ENCODE results near the gene MTERF4. TPM values are rescaled to one million over a fixed set of nuclear protein-coding genes. Genes with fewer than 3 reads are reported as not detected.

MTERF4 gene
- total RNA-seq, 2 donors from 2014 or later: 38.1 to 40.5 TPM

DNA sequence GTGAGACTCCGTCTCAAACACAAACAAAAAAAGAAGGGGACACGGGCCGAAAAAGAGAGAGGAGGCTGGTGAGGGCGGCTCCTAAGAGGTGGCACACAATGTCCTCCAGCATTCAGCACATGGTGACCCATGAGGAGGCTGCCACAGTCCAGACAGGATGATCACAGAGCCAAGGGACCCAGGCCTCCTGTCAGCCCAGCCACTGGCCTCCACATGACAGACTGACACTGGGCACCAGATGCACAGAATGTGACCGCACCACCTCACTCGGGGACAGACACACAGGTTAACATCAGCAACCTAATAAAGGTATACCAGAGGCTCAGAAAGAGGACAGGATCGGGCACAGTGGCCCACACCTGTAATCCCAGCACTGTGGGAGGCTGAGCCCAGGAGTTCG is 26.2 kb upstream of the MTERF4 start:
- no peak for ATAC-seq
- Mint-ChIP-seq H3K27ac (peak overlapping the region; percentile 96 to 98), H3K36me3 (no peaks in the 10 kb centered on the region), H3K9me3 (no peaks in the 10 kb centered on the region), H3K27me3 (no peaks in the 10 kb centered on the region), H3K4me1 (ENCODE audit: low read depth in 2 of 2) (peaks cover 29 to 36% of the 10 kb centered on the region in 2 donors), H3K4me3 (peak overlapping the region; percentile 82)
- no peak for DNase-seq (ENCODE audit: low spot score)

DNA sequence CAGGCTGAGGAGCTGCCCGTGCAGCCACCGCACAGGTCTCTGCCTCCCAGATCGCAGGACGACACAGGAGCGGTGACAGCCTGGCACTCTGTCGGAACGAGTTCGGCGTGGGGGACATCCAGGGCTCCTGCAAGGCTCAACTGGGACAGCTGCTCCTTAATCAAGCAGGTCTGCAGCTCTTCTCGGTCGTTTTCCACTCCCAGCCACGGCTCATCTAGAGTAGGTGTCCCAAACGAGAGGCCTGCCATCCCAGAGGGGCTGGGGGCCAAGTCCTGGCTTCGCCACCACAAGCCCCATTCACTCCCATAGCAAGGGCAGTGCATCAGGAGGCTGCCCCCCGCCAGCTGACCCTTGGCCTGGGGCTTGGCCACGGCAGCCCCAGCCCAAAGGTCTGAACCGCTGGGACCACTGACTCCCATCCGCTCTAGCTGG is 24.7 kb upstream of the MTERF4 start:
- no peaks in the 10 kb centered on the region for H3K9me3 Mint-ChIP-seq
- H3K4me3 Mint-ChIP-seq: no peak overlapping the region
- peak overlapping the region in 1 of 2 donors; percentile 98 for H3K27ac Mint-ChIP-seq

DNA sequence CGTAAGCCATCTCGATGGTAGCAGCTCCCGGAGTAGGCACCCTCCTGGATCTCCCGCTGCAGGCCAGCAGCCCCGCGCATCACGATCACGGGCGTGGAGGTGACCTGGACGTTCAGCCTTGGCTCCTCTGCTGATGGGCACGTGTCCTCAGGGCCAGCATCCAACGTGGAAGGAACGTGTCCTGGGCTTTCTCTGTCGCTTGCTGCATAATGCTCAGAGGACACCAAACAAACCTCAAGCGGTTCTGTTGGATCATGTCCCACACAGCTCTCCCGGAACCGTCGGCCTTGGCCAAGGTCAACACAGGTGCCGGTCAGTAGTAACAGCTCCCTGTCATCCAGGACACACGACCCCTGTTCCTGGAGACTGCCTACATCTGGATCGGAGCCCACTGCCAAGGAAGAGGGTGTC is 24.1 kb upstream of the MTERF4 start:
- ATAC-seq: no peak
- no peaks in the 10 kb centered on the region for H3K9me3 Mint-ChIP-seq
- no peak overlapping the region for H3K27ac Mint-ChIP-seq
- peaks cover 6% of the 10 kb centered on the region for H3K36me3 Mint-ChIP-seq
- H3K4me3 Mint-ChIP-seq: no peak overlapping the region
- no peak for DNase-seq (ENCODE audit: low spot score)
- no peaks in the 10 kb centered on the region for H3K27me3 Mint-ChIP-seq
- H3K4me1 Mint-ChIP-seq (ENCODE audit: low read depth in 2 of 2): peaks cover 31 to 35% of the 10 kb centered on the region in 2 donors

More for the DNA sequence above, 24.7 kb upstream of the MTERF4 start:
- Mint-ChIP-seq H3K27me3 (no peaks in the 10 kb centered on the region), H3K36me3 (peaks cover under 1% of the 10 kb centered on the region), H3K4me1 (ENCODE audit: low read depth in 2 of 2) (peaks cover 29 to 31% of the 10 kb centered on the region in 2 donors)
- no peak for ATAC-seq
- no peak for DNase-seq (ENCODE audit: low spot score)

DNA sequence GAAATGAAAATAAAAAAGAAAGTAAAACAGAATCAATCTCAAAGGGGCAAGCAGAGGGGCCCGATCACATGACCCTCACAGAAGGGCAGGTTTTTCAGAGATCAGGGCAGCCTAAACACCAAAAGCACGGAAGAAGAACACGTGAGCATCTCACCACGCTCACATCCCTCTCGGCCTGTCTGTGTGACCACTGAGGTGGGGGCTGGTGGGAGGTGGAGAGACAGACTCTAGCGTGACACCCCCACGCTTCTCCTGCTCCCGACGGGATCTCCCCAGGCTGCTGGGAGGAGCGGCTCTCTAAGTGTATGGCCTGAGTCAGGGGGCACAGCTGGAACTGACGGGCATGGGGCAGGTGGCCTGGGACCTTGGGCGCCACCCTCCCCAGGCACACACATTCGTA is 23.5 kb upstream of the MTERF4 start:
- Mint-ChIP-seq H3K27ac (no peak overlapping the region), H3K9me3 (no peaks in the 10 kb centered on the region), H3K4me1 (ENCODE audit: low read depth in 2 of 2) (peaks cover 33 to 40% of the 10 kb centered on the region in 2 donors), H3K4me3 (no peak overlapping the region), H3K36me3 (peaks cover 12% of the 10 kb centered on the region), H3K27me3 (no peaks in the 10 kb centered on the region)
- DNase-seq (ENCODE audit: low spot score): no peak
- no peak for ATAC-seq

DNA sequence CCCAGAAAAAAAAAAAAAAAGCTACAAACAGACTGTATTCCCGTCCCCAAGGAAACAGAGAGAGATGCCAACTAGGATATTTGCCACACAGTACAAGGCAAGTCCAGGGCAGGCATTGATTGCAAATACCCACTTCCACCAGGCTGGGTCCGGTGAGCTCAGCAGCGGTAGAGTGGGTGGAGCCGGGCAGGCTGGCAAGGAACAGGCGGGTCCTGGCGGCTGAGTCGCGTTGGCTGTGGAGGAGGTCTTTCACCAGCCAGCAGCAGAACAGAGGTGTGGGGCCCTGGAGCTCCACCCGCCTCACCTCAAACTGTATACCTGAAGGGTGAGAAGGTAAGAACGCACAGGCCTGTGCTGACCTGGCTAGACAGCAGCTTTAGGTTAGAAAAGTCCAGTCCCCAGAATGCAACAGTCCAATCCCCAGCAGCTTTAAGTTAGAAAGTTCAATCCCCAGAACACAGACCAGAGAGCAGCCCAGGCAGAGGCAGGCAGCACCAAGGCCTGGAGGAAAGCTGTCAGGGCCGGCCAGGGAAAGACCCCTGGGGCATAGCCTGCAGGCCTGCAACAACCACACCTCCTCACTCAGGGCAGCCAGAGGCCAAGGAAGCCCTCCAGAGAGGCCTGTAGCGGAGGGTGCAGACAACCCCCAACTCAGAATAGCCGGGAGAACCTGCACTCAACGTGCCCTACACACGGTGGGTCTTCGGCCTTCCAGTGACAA is 21.9 kb upstream of the MTERF4 start:
- ATAC-seq: no peak
- Mint-ChIP-seq H3K27ac (peak overlapping the region in 1 of 2 donors; percentile 25), H3K4me1 (ENCODE audit: low read depth in 2 of 2) (peaks cover 22 to 26% of the 10 kb centered on the region in 2 donors), H3K9me3 (no peaks in the 10 kb centered on the region), H3K27me3 (no peaks in the 10 kb centered on the region), H3K4me3 (no peak overlapping the region), H3K36me3 (peaks cover 18% of the 10 kb centered on the region)
- no peak for DNase-seq (ENCODE audit: low spot score)

DNA sequence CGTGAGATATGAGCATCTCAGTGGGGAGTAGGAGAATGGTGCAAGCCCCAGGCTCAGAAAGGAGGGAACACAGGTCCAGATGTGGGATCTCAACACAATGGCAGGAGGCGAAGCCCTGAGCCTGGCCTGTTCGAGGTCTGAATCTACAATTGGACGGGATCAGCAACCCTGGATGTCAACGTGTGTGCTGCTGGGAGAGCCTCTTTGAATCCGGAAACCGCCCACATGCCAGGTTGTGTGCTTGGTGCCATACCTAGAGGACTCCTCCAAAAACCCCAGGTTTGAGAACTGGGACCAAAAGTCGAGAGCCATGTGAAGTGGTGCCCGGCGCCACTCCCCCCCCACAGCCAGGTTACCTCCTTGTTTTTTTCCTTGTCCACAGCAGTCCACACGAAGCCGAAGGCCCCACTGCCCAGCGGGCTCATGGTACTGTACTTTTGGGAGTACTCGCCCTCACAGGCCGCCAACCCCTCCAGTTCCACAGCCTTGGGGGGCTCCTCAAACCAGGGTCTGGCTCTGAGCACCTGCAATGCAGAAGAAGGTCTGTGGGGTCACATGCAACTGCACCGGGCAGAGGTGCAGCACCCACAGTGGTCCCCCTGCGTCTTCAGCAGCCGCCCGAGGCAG is 20.4 kb upstream of the MTERF4 start:
- DNase-seq (ENCODE audit: low spot score) (no peak), ATAC-seq (no peak)
- no peaks in the 10 kb centered on the region for H3K9me3 Mint-ChIP-seq
- H3K27ac Mint-ChIP-seq: no peak overlapping the region
- H3K27me3 Mint-ChIP-seq: no peaks in the 10 kb centered on the region
- H3K4me1 Mint-ChIP-seq (ENCODE audit: low read depth in 2 of 2): peaks cover 8 to 13% of the 10 kb centered on the region in 2 donors
- no peak overlapping the region for H3K4me3 Mint-ChIP-seq
- peaks cover 23% of the 10 kb centered on the region for H3K36me3 Mint-ChIP-seq

DNA sequence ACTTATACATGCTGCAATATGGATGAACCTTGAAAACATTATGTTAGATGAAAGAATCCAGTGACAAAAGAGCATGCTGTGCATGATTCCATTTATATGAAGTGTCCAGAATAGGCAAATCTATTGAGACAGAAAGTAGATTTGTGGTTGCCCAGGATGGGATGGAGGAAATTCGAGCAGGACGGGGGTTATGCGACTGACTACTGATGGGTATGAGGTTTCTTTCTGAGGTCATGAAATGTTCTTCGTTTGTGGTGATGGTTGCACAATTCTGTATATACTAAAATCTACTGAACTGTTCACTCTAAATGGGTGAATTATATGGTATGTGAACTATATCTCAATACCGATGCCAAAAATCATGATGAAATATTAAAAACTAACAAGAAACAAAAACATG is 18.9 kb upstream of the MTERF4 start:
- Mint-ChIP-seq H3K4me1 (ENCODE audit: low read depth in 2 of 2) (peaks cover 7 to 11% of the 10 kb centered on the region in 2 donors), H3K4me3 (peak overlapping the region; percentile 31), H3K36me3 (peaks cover 27% of the 10 kb centered on the region), H3K9me3 (no peaks in the 10 kb centered on the region), H3K27ac (peak overlapping the region; percentile 19 to 24), H3K27me3 (no peaks in the 10 kb centered on the region)
- DNase-seq (ENCODE audit: low spot score) (no peak), ATAC-seq (peak in 1 of 2 donors; percentile 69)

DNA sequence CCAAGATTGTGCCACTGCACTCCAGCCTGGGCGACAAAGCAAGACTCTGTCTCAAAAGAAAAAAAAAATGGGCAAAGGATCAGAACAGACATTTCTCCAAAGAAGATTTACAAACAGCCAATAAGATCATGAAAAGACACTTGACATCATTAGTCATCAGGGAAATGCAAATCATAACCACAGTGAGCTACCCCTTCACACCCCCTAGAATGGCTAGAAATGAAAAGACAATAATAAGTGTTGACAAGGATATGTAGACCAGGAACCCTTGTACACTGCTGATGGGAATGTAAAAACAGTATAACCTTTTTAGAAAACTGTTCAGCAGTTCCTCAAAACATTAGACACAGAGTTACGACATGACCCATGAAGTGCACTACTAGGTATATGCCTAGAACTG is 18.4 kb upstream of the MTERF4 start:
- DNase-seq (ENCODE audit: low spot score) (no peak), ATAC-seq (peak; percentile 64 to 68)
- H3K4me1 Mint-ChIP-seq (ENCODE audit: low read depth in 2 of 2): peaks cover 7 to 11% of the 10 kb centered on the region in 2 donors
- peak overlapping the region; percentile 31 for H3K4me3 Mint-ChIP-seq
- H3K9me3 Mint-ChIP-seq: no peaks in the 10 kb centered on the region
- H3K27me3 Mint-ChIP-seq: no peaks in the 10 kb centered on the region
- peaks cover 27% of the 10 kb centered on the region for H3K36me3 Mint-ChIP-seq
- H3K27ac Mint-ChIP-seq: peak overlapping the region in 1 of 2 donors; percentile 4

DNA sequence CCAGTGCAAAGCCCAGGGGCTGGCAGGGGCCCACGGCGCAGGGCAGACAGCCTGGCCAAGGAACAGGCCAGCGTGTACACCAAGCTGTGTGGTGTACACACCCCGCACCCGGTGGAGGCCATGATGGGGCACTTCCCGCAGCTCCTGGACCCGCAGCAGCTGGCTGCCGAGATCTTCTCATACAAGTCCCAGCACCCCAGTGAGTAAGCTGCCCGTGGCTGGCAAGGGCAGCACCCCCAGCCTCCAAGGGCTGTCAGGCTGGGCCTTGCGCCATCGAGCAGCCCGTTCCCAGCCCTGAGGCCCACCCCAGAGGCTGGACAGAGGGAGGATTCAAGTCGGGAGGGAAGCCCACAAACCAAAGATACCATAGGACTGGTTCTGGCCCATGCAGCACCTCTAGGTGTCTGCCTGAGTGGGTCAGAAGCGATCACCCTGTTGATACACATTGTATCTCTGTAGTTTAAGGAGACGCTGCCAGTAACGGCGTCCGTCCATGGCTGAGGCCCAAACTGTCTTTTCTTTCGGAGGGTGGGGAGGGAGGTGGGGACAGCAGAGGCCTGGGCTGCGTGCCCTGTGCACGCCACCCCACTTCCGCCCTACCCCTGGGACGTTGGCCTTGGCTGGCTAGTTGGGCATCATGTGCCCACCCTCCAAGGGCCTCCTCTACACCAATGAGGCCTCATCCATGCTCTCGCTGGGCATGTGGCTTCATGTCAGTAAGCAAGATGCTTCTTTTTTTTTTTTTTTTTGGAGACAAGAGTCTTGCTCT is 16.8 kb upstream of the MTERF4 start:
- ATAC-seq (no peak), DNase-seq (ENCODE audit: low spot score) (no peak)
- Mint-ChIP-seq H3K4me1 (ENCODE audit: low read depth in 2 of 2) (peaks cover 7 to 11% of the 10 kb centered on the region in 2 donors), H3K36me3 (peaks cover 33% of the 10 kb centered on the region), H3K27me3 (no peaks in the 10 kb centered on the region), H3K4me3 (no peak overlapping the region), H3K9me3 (no peaks in the 10 kb centered on the region), H3K27ac (no peak overlapping the region)

DNA sequence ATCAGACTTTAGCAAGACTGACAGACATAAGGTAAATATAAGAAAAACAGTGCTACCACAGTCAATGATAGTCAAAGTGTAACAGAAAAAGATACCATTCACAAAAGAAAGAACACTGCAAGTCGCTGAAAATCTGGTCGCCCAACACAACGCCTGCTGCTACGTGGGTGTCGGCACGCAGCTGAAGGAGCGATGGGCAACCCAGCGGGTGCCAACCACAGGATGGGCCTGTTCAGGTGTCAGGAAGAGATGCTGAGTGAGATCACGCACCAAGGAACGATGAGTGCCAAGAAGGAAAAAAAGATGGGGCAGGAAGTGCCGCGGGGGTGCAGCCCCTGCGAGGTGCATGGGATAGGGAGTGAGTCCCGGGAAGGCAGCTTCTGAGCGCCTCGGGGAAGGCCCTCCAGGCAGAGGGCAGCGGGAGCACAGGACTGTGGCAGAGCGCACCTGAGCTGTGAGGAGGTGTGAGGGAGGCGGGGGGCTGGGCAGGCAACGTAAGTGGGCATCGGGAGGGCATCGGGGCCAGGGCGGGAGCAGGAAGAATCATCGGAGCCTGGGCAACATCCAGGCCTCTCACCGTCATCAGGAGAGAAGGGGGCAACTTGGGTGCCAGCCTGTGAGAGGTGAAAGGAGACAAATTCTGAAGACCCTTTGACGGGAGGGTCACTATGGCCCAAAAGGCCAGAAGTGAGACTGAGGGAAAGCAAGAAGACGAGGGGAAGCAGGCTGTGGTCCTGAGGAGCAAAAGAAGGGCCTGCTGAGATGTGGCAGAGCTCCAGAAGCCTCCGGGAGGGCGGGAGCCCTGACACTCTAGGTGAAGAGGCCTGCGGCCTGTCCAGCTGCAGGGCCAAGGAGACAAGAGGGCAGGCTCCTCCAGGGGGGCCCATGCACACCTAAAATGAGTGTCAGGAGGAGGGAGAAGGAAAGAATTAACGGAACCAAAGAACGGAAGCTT is 14.8 kb upstream of the MTERF4 start:
- Mint-ChIP-seq H3K27me3 (no peaks in the 10 kb centered on the region), H3K4me3 (no peak overlapping the region), H3K36me3 (peaks cover 33% of the 10 kb centered on the region), H3K27ac (peak overlapping the region in 1 of 2 donors; percentile 36), H3K9me3 (no peaks in the 10 kb centered on the region), H3K4me1 (ENCODE audit: low read depth in 2 of 2) (peaks cover 11 to 14% of the 10 kb centered on the region in 2 donors)
- DNase-seq (ENCODE audit: low spot score): no peak
- ATAC-seq: no peak

DNA sequence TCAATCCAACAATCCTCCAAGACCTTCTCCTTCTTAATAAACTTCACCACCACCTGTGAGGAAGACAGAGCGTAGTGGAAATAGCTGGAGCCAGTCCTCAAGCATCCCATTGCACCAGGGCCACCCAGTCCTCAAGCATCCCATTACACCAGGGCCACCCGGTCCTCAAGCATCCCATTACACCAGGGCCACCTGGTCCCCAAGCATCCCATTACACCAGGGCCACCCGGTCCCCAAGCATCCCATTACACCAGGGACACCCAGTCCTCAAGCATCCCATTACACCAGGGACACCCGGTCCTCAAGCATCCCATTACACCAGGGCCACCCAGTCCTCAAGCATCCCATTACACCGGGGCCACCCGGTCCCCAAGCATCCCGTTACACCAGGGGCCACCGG is 13.3 kb upstream of the MTERF4 start:
- Mint-ChIP-seq H3K27me3 (no peaks in the 10 kb centered on the region), H3K9me3 (no peaks in the 10 kb centered on the region), H3K27ac (peak overlapping the region in 1 of 2 donors; percentile 54), H3K4me3 (no peak overlapping the region), H3K36me3 (peaks cover 19% of the 10 kb centered on the region), H3K4me1 (ENCODE audit: low read depth in 2 of 2) (peaks cover 0 to 9% of the 10 kb centered on the region in 2 donors)
- no peak for ATAC-seq
- no peak for DNase-seq (ENCODE audit: low spot score)

DNA sequence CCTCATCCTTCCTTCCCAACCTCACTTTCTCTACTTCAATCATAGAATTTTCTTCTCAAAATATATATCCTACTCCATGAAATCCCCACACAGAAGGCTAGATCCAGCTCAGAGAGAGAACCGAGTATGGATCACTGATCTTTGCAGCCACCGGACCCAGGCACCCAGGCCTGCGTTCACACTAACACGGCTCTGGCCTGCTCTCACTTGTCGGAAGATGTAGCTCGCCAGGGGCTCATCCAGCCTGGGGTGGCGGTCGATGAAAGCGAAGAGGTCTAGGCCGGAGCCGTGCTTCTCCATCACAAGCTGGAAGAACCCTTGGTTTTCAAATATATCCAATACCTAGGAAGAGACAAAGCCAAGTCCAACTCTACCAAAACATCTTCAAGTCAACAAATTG is 12.7 kb upstream of the MTERF4 start:
- Mint-ChIP-seq H3K9me3 (no peaks in the 10 kb centered on the region), H3K36me3 (peaks cover 15% of the 10 kb centered on the region), H3K27ac (peak overlapping the region in 1 of 2 donors; percentile 54), H3K27me3 (no peaks in the 10 kb centered on the region), H3K4me1 (ENCODE audit: low read depth in 2 of 2) (peaks cover 0 to 10% of the 10 kb centered on the region in 2 donors), H3K4me3 (no peak overlapping the region)
- no peak for ATAC-seq
- DNase-seq (ENCODE audit: low spot score): no peak

DNA sequence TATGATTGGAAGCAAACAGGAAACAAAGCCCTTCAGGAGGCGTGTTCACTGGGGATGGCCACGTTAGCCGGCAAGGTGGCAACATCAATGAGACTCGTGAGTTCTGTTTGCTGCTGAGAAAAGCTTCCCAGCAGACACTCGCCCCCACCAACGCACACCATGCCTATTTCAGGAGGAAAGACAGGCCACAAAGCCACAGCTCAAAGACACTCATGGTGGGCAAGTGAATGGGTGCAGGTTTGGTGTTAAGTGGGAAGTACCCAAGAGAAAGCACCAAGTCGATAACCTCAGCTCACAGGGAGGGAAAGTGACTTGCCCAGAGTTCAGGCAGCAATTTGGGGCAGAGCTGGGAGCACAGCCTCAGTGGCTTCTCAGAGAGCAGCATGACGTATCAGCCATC is 10.5 kb upstream of the MTERF4 start:
- no peak for DNase-seq (ENCODE audit: low spot score)
- no peaks in the 10 kb centered on the region for H3K9me3 Mint-ChIP-seq
- H3K4me3 Mint-ChIP-seq: no peak overlapping the region
- H3K4me1 Mint-ChIP-seq (ENCODE audit: low read depth in 2 of 2): peaks cover 8 to 23% of the 10 kb centered on the region in 2 donors
- peak overlapping the region in 1 of 2 donors; percentile 73 for H3K27ac Mint-ChIP-seq
- no peaks in the 10 kb centered on the region for H3K27me3 Mint-ChIP-seq
- H3K36me3 Mint-ChIP-seq: peaks cover 10% of the 10 kb centered on the region
- peak; percentile 48 to 68 for ATAC-seq
